ENCODE measurements around the gene GNGT1.

DNA sequence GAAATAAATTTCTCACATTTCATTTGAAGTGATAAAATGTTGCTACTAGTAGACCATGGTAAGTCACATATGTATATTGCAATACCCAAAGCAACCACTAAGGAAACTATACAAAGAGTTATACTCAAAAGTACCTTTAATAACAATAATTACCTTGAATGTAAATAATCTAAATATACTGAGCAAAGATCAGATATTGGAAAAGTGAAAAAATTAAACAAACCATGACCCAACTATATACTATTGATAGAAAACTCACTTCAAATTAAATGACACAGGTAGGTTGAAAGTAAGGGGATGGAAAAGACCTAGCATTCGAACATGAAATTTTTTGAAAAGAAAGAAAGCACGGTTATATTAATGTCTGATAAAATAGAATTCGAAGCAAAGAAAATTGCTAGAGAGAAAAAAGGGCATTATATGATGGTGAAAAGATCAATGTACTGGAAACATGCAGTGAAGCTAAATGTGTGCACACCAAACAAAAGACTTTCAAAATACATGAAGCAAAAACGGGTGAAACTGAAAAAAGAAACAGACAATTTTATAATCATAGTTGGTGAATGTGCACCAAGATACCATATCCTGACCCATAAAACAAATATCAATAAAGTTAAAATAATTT lies 44.9 kb upstream of the GNGT1 start:
- TF ChIP-seq, protein P1, sequence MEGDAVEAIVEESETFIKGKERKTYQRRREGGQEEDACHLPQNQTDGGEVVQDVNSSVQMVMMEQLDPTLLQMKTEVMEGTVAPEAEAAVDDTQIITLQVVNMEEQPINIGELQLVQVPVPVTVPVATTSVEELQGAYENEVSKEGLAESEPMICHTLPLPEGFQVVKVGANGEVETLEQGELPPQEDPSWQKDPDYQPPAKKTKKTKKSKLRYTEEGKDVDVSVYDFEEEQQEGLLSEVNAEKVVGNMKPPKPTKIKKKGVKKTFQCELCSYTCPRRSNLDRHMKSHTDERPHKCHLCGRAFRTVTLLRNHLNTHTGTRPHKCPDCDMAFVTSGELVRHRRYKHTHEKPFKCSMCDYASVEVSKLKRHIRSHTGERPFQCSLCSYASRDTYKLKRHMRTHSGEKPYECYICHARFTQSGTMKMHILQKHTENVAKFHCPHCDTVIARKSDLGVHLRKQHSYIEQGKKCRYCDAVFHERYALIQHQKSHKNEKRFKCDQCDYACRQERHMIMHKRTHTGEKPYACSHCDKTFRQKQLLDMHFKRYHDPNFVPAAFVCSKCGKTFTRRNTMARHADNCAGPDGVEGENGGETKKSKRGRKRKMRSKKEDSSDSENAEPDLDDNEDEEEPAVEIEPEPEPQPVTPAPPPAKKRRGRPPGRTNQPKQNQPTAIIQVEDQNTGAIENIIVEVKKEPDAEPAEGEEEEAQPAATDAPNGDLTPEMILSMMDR (optimal IDR thresholded peaks at IDR 0.05 in 1 of 3, IDR thresholded peaks at IDR 0.05 in 1 of 3, conservative IDR thresholded peaks at IDR 0.05 in 1 of 3; ENCODE audit: extremely low read depth in 1 of 3, insufficient read depth in 2 of 3, low read length in 3 of 3) = no peak
- no peak for TF ChIP-seq EZH2 (IDR thresholded peaks at IDR 0.05; ENCODE audit: low read length)

All from keratinocyte (primary cell).